ENCODE measurements around the gene PDX1.

- TF ChIP-seq POLR2A (IDR thresholded peaks at IDR 0.05; ENCODE audit: low read length) (no peak), GATA1 (IDR thresholded peaks at IDR 0.05; ENCODE audit: low read depth, low read length) (no peak)
Measured at GRCh38 chr13:27955014-27955591, 35.3 kb downstream of the PDX1 start.

Data from erythroblast (primary cell).